Prostate gland (tissue), 2 donors: ENCODE data around the gene CDK3.

Source experiments
- CTCF ChIP-seq, 4 experiments: fragments of 200-600 bp in 2 of 4; fragments of 450-650 bp in 2 of 4; sonication (generic) in 2 of 4; IDR thresholded peaks; 1 replicate in 3 of 4; 2 replicates in 1 of 4; pipeline ENCODE4 v1.5.1; 2016 to 2019; ENCODE audit warnings: antibody characterized with exemption in 4 of 4, mild to moderate bottlenecking in 2 of 4, moderate library complexity in 2 of 4
- POLR2A ChIP-seq: fragments of 450-650 bp; IDR thresholded peaks from one replicate; pipeline ENCODE4 v1.6.1; 2016; ENCODE audit warnings: antibody characterized with exemption, mild to moderate bottlenecking
- POLR2AphosphoS5 ChIP-seq: sonication (generic); formaldehyde crosslinking; IDR thresholded peaks from one replicate; pipeline ENCODE4 v1.6.1; 2017; ENCODE audit warnings: antibody characterized with exemption

GRCh38 chr17:76007131-76007849, 6.6 kb downstream of the CDK3 start:
- TF ChIP-seq CTCF (IDR thresholded peaks at IDR 0.05) (no peak), POLR2A (no peak), POLR2AphosphoS5 (no peak)
